ENCODE results near the gene AKAP13.
"Not testable (repeated sequence)": the region's sequence is repeated elsewhere in the genome, so short reads cannot be mapped to it uniquely, and the experiment has no call there.

AKAP13 gene

GRCh38 chr15:85632014-85632413 is 251.6 kb downstream of the AKAP13 start:
- no peak for DNase-seq

DNA sequence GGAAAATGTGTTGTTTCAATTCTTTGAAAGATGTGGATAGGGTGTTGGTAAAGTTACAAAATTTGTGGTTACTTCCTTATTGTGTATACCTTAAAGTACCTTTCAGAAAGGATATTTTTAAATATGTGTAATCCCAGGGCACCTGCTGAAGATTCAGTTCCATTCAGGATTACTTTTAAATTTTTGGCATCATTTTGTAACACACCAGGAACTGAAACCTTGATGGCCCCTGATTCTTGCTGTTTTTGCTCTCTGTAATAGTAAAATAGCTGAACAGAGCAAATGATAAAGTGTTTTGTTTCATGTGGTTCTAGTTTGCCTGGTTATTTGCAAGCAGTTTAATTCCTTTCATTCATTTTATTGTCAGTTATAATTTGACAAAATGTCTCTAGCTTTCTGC is 253.5 kb downstream of the AKAP13 start:
- no peak for DNase-seq

GRCh38 chr15:85636351-85636750 is 255.9 kb downstream of the AKAP13 start:
- no peak for DNase-seq

DNA sequence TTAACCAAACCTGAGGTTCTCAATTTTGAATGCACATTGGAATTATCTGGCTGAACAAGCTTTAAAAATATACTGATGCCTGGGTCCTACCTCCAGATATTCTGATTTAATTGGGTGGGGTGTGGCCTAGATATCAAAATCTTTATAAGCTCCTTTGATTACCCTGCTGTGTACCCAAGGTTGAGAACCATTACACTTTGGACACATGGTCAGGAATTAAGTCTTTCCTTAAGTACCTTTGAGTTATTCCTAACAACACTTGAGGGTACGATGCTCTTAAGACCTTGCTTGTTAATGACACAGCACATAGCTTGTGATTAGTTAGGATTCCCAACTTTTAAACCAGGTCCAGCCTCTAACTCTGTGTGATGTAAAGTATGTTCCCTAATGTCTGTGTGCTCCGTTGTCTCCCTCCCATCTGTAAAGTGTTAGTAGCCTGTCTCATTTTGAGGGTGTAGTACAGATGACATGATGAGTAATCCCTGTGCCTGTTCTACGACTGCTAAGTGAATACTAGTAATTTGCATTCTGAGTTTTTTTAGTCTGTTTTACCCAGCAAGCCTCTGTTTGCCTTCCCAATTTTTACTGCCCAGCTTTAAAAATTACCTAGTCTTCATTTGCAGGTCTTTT is 259.5 kb downstream of the AKAP13 start:
- DNase-seq, result peak; percentile 65

- DNase-seq, result no peak
Observed at GRCh38 chr15:85642065-85642692, 261.8 kb downstream of the AKAP13 start.

- no peak for DNase-seq
Observed at GRCh38 chr15:85642693-85643066, 262.3 kb downstream of the AKAP13 start.

DNA sequence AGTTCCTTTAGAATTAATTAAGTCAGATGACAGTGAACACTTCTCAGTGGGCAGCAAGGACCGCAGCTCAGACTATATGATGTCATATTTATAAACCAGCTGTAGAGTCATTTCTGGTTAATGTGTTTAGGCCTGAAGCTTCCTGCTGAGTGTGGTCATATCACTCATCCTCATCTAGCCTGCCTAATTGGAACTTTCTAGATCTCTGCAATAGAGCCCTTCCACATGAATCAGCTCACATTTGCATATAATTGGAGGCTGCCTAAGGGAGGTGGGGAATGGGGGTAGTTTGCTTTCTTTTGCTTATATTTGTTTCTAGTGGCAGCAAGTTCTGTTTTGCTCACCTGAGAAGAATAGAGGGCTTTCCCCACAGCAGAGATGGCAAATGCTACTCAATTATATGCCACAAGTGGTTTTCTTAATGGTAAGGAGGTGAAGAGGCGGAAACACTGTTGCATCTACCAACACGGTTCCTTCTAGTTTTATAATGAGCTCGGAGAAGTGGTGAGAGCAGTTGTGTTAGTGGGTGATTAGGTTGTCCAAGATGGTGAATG is 266.2 kb downstream of the AKAP13 start:
- peak; percentile 70 for DNase-seq

DNA sequence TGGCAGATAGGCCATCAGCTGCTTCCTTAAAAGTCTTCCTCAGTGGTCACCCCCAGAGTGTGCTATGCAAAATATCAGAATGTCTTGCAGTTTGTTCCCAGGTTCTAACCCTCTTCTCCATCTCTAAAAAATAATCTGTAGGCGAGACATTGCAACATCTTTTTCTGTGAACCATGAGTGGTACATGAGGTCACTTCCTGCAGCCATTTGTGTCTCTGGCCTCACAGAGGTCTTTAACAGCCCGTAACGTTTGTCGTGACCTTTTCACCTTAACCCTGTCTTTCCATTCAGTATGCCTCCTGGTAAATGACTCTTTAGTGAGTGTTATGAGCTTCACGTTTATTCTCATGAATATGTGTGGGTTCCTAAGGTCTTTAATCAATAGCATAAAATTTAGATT is 269.0 kb downstream of the AKAP13 start:
- peak; percentile 85 for DNase-seq

DNA sequence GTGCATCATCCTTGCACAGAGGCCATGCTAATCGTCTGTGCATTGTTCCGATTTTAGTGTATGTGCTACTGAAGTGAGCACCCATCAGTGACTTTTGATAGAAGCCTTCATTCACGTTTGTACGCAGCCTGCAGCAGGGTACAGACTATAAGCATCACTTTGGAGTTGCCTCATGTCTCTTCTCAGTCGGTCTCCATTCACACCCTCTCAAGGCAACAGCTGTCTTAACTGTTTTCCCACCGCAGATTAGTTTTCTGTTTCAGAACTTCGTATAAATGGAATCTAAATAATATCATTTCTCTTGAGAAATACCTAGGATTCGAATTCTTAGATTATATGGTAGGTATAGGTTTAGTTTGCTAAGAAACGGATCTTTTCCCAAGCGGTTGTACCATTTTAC is 271.1 kb downstream of the AKAP13 start:
- no peak for DNase-seq

DNA sequence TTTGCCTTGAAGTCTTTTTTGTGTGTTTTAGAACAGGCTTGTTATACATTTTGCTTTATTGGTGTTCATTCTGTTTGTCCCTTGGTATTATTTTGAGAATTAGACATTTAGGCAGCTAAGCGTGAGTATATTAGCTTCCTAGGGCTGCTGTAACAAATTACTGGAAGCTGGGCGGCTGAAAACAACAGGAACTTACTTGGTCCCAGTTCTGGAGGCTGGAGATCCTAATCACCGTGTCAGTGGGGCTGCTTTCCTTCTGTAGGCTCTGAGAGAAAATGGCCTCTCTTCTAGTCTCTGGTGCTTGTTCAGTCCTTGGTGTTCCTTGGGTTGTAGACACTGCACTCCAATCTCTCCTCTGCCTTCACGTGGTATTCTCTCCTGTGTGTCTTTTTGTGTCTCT is 272.1 kb downstream of the AKAP13 start:
- no peak for DNase-seq

- no peak for DNase-seq
Observed at GRCh38 chr15:85657132-85657531, 276.7 kb downstream of the AKAP13 start.

DNA sequence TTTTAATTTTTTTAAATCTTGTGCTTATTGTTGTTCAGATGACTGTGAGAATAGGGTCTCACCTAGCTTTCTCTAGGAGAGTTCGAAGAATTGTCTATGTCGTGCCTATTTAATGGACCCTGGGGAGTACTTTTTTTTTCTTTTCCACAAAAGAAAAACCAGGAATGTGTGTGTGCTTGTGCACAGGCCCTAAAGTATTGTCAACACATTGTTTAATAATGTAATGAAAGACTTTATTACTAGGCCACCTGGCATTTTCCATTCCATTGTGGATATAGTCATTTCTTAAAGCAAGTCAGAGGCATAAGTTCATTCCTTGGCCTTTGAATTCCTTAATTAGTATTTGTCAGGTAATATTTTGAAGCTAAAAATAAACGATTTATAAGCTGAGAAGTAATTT is 278.4 kb downstream of the AKAP13 start:
- DNase-seq, result no peak

GRCh38 chr15:85661859-85662258 is 281.5 kb downstream of the AKAP13 start:
- no peak for DNase-seq

- DNase-seq, result not testable (repeated sequence)
Observed at GRCh38 chr15:85665677-85666076, 285.3 kb downstream of the AKAP13 start.

DNA sequence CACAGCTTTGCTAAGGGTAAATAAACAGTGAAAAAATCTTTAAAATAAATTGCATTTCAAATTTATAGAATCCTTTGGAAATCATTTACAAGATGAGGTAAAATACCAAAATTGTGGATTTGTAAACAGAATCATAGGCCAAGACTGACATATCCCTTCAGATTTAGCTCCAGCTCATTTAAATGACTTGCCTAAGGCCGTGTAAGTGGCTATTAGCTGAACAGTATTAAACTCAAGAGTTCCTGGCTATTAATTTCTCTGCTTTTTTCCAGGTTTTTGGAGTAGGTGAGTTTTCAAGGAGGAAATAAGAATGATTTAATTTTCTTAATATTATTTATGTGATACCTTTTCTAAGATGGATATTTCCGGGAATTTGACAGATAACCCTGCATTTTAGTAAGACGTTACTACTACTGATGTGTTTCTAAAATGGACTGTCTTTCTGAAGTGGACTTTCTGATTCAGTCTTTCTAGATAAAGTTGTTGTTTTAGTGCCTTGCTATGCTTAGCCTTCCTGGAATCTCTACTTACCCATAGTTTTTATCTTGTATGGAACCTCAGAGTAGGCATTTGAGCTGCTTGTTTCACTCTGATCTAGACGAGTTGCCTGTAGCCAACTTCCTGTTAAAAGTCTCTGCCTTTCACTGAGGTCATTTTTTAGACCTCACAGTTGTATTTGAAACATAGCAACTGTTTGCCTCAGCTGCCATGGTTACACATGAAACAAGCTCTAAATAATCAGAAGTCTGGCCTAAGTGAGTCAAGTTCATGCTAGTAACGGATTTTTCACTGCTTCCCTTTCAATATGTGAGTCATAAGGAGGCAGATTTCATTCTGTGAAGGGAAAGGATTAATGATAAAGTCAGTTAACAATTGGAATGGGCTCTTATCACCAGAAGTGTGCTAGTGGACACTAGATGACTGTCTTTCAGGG is 287.4 kb downstream of the AKAP13 start:
- DNase-seq, result peak; percentile 97

- DNase-seq, result no peak
Observed at GRCh38 chr15:85671156-85671555, 290.8 kb downstream of the AKAP13 start.

- DNase-seq, result peak; percentile 21
Observed at GRCh38 chr15:85672332-85673084, 292.1 kb downstream of the AKAP13 start.

DNA sequence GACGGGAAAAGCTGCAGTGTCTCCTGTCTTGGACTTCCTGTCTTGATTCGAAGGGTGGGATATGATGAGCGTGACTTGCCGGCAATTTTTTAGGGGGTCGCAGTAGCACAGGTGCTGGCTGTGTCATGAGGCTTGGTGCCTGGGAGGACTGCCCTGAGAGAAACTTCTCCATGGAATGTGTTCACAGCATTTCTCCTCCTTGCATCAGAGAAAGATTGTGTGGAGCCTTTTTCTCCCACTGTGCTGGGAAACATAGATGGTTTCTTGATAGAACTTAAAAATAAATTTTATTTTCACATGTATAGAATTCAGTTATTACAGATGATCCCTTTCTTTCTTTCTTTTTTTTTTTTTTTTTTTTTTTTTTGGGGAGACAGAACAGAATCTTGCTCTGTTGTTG is 292.9 kb downstream of the AKAP13 start:
- DNase-seq, result no peak

- DNase-seq, result no peak
Observed at GRCh38 chr15:85676342-85677098, 296.1 kb downstream of the AKAP13 start.

- no peak for DNase-seq
Observed at GRCh38 chr15:85679231-85679630, 298.8 kb downstream of the AKAP13 start.

- no peak for DNase-seq
Observed at GRCh38 chr15:85681386-85681785, 301.0 kb downstream of the AKAP13 start.

DNA sequence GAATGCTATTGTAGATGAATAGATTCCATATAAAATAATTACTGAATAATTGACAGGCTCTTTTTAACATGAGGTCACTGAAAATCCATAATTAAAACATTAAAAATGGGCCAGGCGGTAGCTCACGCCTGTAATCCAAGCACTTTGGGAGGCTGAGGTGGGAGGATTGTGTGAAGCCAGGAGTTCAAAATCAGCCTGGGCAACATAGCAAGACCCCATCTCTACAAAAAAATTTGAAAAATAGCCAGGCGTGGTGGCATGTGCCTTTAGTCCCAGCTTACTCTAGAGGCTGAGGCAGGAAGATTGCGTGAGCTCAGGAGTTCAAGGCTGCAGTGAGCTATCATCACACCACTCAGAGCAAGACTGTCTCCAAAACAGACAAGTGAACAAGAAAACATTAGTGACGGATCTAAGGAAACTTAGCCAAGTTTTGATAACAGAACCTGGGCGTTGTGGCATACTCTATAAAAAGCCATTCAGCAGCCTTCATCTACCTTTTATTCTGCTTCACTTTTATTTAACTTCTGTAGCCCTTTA is 303.8 kb downstream of the AKAP13 start:
- no peak for DNase-seq

Measured in EL (cell line).